GM18867 (cell line): Measurements from ENCODE around the gene ZDHHC14.

ENCODE experiments used
- ATAC-seq: cut with Tn5 transposase; IDR thresholded peaks from one replicate; pipeline ENCODE4 v1.9.1; 2021; ENCODE audit warnings: mild to moderate bottlenecking, moderate library complexity; ENCODE audit not compliant: unreplicated experiment

Gene ZDHHC14

GRCh38 chr6:157609556-157609955 is 228.6 kb downstream of the ZDHHC14 start:
- no peak for ATAC-seq

- no peak for ATAC-seq
Measured at GRCh38 chr6:157610451-157610999, 229.5 kb downstream of the ZDHHC14 start.

GRCh38 chr6:157611406-157611805 is 230.4 kb downstream of the ZDHHC14 start:
- no peak for ATAC-seq

- no peak for ATAC-seq
Measured at GRCh38 chr6:157613011-157613522, 232.1 kb downstream of the ZDHHC14 start.

- no peak for ATAC-seq
Measured at GRCh38 chr6:157614026-157614568, 233.1 kb downstream of the ZDHHC14 start.

GRCh38 chr6:157615420-157615769 is 234.4 kb downstream of the ZDHHC14 start:
- ATAC-seq = no peak

- no peak for ATAC-seq
Measured at GRCh38 chr6:157615951-157616350, 235.0 kb downstream of the ZDHHC14 start.

- no peak for ATAC-seq
Measured at GRCh38 chr6:157620944-157621343, 240.0 kb downstream of the ZDHHC14 start.

- ATAC-seq = no peak
Measured at GRCh38 chr6:157621406-157621805, 240.4 kb downstream of the ZDHHC14 start.

GRCh38 chr6:157622427-157622826 is 241.4 kb downstream of the ZDHHC14 start:
- ATAC-seq = no peak

- ATAC-seq = no peak
Measured at GRCh38 chr6:157625111-157625510, 244.1 kb downstream of the ZDHHC14 start.

GRCh38 chr6:157625764-157626163 is 244.8 kb downstream of the ZDHHC14 start:
- no peak for ATAC-seq

- no peak for ATAC-seq
Measured at GRCh38 chr6:157627195-157627966, 246.4 kb downstream of the ZDHHC14 start.

- no peak for ATAC-seq
Measured at GRCh38 chr6:157628463-157628862, 247.5 kb downstream of the ZDHHC14 start.

- ATAC-seq = no peak
Measured at GRCh38 chr6:157629220-157629619, 248.2 kb downstream of the ZDHHC14 start.

GRCh38 chr6:157630463-157631080 is 249.6 kb downstream of the ZDHHC14 start:
- ATAC-seq = no peak

- no peak for ATAC-seq
Measured at GRCh38 chr6:157631412-157631811, 250.4 kb downstream of the ZDHHC14 start.

GRCh38 chr6:157631838-157632614 is 251.0 kb downstream of the ZDHHC14 start:
- no peak for ATAC-seq

- ATAC-seq = no peak
Measured at GRCh38 chr6:157632821-157633220, 251.8 kb downstream of the ZDHHC14 start.

- ATAC-seq = no peak
Measured at GRCh38 chr6:157634546-157634945, 253.6 kb downstream of the ZDHHC14 start.
